Activated CD8-positive, alpha-beta memory T cell treated with anti-CD3 and anti-CD28 coated beads, Interleukin-2, amount 10 ng/mL, durations not matched to agents 7 days and 5 days (primary cell): Measurements from ENCODE around the gene ARPC5. TPM values are rescaled to one million over a fixed set of nuclear protein-coding genes. Genes with fewer than 3 reads are reported as not detected.

Source experiments
- ATAC-seq: fragments of 150-1000 bp; cut with Tn5 transposase; one replicate; pipeline ENCODE4 v1.10.0; 2021; ENCODE audit warnings: moderate library complexity
- CTCF ChIA-PET: fragments of 350-600 bp; sonication (Branson Sonifier 250); formaldehyde crosslinking; loops from one replicate; lab custom pipeline; 2021; ENCODE audit warnings: antibody characterized with exemption; lab: Charles Lee
- DNase-seq: peaks from one replicate; pipeline ENCODE4 v3.0.0-alpha.2; 2020
- H3K27ac Mint-ChIP-seq: one replicate; pipeline ENCODE4 v1.8.0; 2021; ENCODE audit warnings: mild to moderate bottlenecking, mixed read lengths
- H3K27me3 Mint-ChIP-seq: one replicate; pipeline ENCODE4 v1.8.0; 2021; ENCODE audit warnings: mixed read lengths
- H3K36me3 Mint-ChIP-seq: one replicate; pipeline ENCODE4 v1.8.0; 2021; ENCODE audit warnings: mild to moderate bottlenecking, mixed read lengths
- H3K4me1 Mint-ChIP-seq: one replicate; pipeline ENCODE4 v1.8.0; 2021; ENCODE audit warnings: mixed read lengths
- H3K4me3 Mint-ChIP-seq: one replicate; pipeline ENCODE4 v1.8.0; 2021; ENCODE audit warnings: mild to moderate bottlenecking, moderate library complexity, mixed read lengths
- H3K9me3 Mint-ChIP-seq: one replicate; pipeline ENCODE4 v1.8.0; 2022; ENCODE audit warnings: low read depth, mixed read lengths
- total RNA-seq, 2 experiments: library from RNA; stranded (reverse); gene quantifications; one replicate each; pipeline ENCODE4 v1.2.3, GENCODE V29; 2021

Gene ARPC5
- total RNA-seq, 2 experiments from 2014 or later, result 205 to 216 TPM

GRCh38 chr1:183586926-183587325, 48.7 kb downstream of the ARPC5 start:
- Mint-ChIP-seq H3K36me3 (no peaks in the 10 kb centered on the region), H3K9me3 (no peaks in the 10 kb centered on the region), H3K27ac (no peak overlapping the region), H3K4me3 (no peak overlapping the region), H3K27me3 (no peaks in the 10 kb centered on the region), H3K4me1 (peaks cover 36% of the 10 kb centered on the region)
- ATAC-seq, result no peak
- CTCF ChIA-PET, result interaction anchor here (0.6 kb wide), 1 partner anchor 19 kb away, joined by 3 read pairs; no protein-coding TSS in a partner anchor
- no peak for DNase-seq

GRCh38 chr1:183586455-183586854, 49.1 kb downstream of the ARPC5 start:
- DNase-seq (no peak), ATAC-seq (no peak)
- Mint-ChIP-seq H3K27me3 (no peaks in the 10 kb centered on the region), H3K4me3 (no peak overlapping the region), H3K27ac (no peak overlapping the region), H3K9me3 (no peaks in the 10 kb centered on the region), H3K4me1 (peaks cover 36% of the 10 kb centered on the region), H3K36me3 (no peaks in the 10 kb centered on the region)
- CTCF ChIA-PET, result interaction anchor here (1.5 kb wide), 1 partner anchor 117 kb away, joined by 3 read pairs; no protein-coding TSS in a partner anchor

DNA sequence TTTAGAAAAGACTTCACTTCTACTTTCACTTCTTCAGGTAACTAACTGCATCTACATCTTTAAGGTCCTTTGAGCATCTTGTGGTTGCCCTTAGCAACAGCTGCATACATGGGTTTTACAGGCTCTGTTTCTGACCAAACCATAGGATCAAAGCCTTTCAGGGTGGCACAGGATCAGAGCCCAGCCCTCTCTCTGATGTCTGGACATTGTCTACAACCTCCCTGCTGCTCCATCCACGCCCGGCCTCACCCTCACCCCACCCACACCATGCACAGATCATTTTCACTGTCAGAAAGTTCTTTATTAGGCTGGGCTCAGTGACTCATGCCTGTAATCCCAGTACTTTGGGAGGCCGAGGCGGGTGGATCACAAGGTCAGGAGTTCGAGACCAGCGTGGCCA, 50.5 kb downstream of the ARPC5 start:
- DNase-seq, result no peak
- H3K27ac Mint-ChIP-seq, result no peak overlapping the region

DNA sequence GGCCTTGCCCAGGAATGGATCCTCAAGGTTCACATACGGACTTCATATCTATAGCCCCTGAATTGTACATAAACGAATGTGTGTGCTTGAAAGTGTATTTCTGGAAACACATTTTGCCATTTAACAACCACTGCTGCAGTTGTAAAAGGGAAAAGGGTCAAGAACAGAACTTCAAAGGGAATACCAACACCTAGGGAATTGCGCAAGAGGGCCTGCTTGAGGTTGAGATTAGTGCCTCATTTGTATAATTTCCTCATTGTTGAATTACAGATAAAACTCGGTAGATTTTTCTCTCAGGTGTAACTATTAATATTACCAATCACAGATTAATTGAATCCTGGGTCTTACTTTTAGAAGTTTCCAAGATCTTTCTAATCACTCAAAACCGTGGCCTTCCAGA, 51.4 kb downstream of the ARPC5 start:
- Mint-ChIP-seq H3K36me3 (no peaks in the 10 kb centered on the region), H3K27me3 (no peaks in the 10 kb centered on the region), H3K27ac (no peak overlapping the region), H3K4me1 (peaks cover 28% of the 10 kb centered on the region), H3K9me3 (no peaks in the 10 kb centered on the region), H3K4me3 (no peak overlapping the region)
- ATAC-seq (no peak), DNase-seq (no peak)
- CTCF ChIA-PET, result no interaction called here

More for the DNA sequence above, 50.5 kb downstream of the ARPC5 start:
- no peak overlapping the region for H3K4me3 Mint-ChIP-seq
- CTCF ChIA-PET, result no interaction called here
- H3K4me1 Mint-ChIP-seq, result peaks cover 33% of the 10 kb centered on the region
- no peak for ATAC-seq
- no peaks in the 10 kb centered on the region for H3K27me3 Mint-ChIP-seq
- H3K9me3 Mint-ChIP-seq, result no peaks in the 10 kb centered on the region
- H3K36me3 Mint-ChIP-seq, result no peaks in the 10 kb centered on the region

GRCh38 chr1:183583466-183583865, 52.1 kb downstream of the ARPC5 start:
- Mint-ChIP-seq H3K9me3 (no peaks in the 10 kb centered on the region), H3K4me1 (peaks cover 23% of the 10 kb centered on the region), H3K27me3 (no peaks in the 10 kb centered on the region), H3K36me3 (no peaks in the 10 kb centered on the region), H3K4me3 (no peak overlapping the region), H3K27ac (no peak overlapping the region)
- ATAC-seq, result no peak
- DNase-seq, result no peak
- CTCF ChIA-PET, result no interaction called here

DNA sequence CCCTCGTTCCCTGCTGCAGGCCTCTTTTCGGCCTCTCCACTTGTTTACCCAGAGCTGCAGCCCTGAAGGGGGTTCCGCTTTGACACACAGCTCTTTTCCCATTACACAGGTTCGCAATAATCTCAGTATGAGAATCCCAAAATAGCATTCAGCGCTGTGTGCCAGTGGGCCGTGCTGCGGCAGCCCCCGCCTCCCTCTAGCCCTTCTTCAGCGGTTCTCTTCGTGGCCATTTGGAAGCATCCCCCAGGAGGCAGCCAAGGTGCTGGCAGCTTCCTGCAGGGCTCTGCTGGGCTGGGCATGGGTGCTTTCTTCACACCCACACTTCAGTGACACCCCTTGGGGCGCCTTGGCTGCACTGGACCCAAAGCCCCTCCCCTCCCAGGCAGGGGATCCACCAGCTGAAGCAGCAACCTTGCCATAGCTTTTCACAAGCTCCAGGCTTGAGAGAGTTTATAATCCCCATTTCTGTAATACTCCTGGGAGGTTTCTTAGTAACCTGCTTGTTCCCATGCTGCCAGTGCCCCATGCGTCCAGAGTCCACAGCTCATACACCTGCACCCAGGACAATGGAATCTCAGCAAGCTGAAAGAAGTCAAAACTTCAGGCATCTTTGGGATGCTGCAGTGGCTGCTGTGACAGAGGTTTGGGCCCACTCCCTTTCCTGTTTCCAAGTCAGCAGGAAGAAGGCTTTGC, 53.4 kb downstream of the ARPC5 start:
- CTCF ChIA-PET, result interaction anchor here (1.8 kb wide), 1 partner anchor 90 kb away, joined by 4 read pairs; no protein-coding TSS in a partner anchor
- DNase-seq (no peak), ATAC-seq (no peak)
- Mint-ChIP-seq H3K27ac (no peak overlapping the region), H3K9me3 (no peaks in the 10 kb centered on the region), H3K27me3 (no peaks in the 10 kb centered on the region), H3K4me3 (no peak overlapping the region), H3K4me1 (peaks cover 26% of the 10 kb centered on the region), H3K36me3 (no peaks in the 10 kb centered on the region)

DNA sequence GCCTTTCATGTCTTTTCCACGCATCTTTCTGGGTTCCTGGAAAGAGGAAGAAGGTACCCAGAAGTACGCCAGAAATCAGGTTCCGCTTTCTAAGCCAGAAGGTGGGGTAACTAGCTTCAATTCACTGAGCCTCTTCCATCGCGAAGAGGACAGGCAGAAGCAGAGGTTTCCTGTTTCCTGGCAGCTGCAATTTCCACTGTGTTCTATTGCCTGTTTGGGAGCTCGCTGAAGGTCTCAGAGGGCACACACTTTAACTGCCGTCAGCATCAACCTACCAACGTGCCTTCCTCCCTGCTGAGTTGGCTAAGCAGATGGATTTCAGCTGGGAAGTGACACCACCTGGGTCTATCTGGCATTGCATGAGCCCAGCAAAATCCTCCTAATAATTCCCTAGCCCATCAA, 55.3 kb downstream of the ARPC5 start:
- Mint-ChIP-seq H3K4me1 (peaks cover 26% of the 10 kb centered on the region), H3K27ac (peak overlapping the region; percentile 67), H3K36me3 (no peaks in the 10 kb centered on the region), H3K4me3 (no peak overlapping the region), H3K9me3 (no peaks in the 10 kb centered on the region), H3K27me3 (no peaks in the 10 kb centered on the region)
- peak; percentile 59 for ATAC-seq
- no peak for DNase-seq
- CTCF ChIA-PET, result interaction anchor here (0.7 to 3.1 kb wide), 3 partner anchors 10 to 54 kb away, joined by 3 to 10 read pairs (median 5); partner anchors contain the start of gene NCF2

- CTCF ChIA-PET, result interaction anchor here (0.6 to 3.1 kb wide), 3 partner anchors 11 to 349 kb away, joined by 4 to 10 read pairs (median 5); partner anchors contain the start of gene NCF2
- DNase-seq (no peak), ATAC-seq (no peak)
- H3K27ac Mint-ChIP-seq, result no peak overlapping the region
- H3K4me3 Mint-ChIP-seq, result no peak overlapping the region
- H3K4me1 Mint-ChIP-seq, result peaks cover 20% of the 10 kb centered on the region
- no peaks in the 10 kb centered on the region for H3K9me3 Mint-ChIP-seq
- peaks cover 1% of the 10 kb centered on the region for H3K36me3 Mint-ChIP-seq
- no peaks in the 10 kb centered on the region for H3K27me3 Mint-ChIP-seq
Measured at GRCh38 chr1:183578856-183579255, 56.7 kb downstream of the ARPC5 start.

DNA sequence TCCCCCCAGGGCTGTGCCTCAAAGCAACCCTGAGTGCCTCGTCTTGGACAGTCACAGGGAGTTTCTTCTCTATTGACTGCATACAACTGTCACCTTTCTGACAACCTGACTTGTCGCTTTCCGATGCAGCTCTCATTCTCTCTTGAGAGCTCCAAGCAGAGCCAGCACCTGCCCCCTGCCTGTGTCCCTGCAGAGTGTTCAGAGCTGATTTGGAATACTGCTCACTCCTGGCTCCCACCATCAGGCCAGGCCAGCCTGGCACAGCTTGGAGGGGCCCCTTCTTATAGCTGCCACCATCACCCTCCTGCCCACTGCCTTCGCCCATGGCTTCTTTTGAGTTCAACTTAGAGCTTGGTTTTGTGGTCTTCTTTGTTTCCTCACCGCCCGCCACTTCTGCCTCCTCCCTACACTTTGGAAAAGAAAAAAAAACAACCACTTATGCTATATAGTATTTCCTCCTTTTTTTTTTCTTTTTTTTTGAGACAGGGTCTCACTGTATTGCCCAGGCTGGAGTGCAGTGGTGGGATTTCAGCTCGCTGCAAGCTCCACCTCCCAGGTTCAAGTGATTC, 57.6 kb downstream of the ARPC5 start:
- H3K27ac Mint-ChIP-seq, result no peak overlapping the region
- H3K36me3 Mint-ChIP-seq, result peaks cover 1% of the 10 kb centered on the region
- CTCF ChIA-PET, result interaction anchor here (1.2 to 1.6 kb wide), 3 partner anchors 13 to 42 kb away, joined by 3 read pairs; no protein-coding TSS in a partner anchor

DNA sequence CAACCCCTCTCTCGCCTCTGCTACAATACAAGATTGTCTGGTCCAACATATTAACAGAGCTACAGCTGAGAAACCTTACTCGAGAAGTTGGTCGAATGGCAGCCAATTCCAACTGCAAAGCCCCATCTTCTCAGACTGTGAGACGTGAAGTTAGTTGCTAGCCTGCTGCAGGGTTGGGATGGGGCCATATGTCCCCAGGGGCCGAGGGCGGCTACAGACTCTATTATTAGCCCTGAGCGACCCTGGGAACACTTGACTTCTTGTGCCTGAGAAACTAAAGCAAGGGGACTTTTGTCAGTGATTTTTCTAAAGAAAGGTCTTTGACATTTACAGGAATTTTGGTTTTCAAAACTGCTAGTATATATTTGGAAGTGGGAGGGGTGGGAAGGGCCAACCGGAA, 59.0 kb downstream of the ARPC5 start:
- no peak for ATAC-seq
- no peak overlapping the region for H3K4me3 Mint-ChIP-seq

More for the DNA sequence above, 57.6 kb downstream of the ARPC5 start:
- peaks cover 20% of the 10 kb centered on the region for H3K4me1 Mint-ChIP-seq
- H3K9me3 Mint-ChIP-seq, result no peaks in the 10 kb centered on the region
- H3K27me3 Mint-ChIP-seq, result no peaks in the 10 kb centered on the region
- DNase-seq (no peak), ATAC-seq (no peak)
- no peak overlapping the region for H3K4me3 Mint-ChIP-seq

GRCh38 chr1:183575606-183576005, 60.0 kb downstream of the ARPC5 start:
- Mint-ChIP-seq H3K4me3 (no peak overlapping the region), H3K27ac (no peak overlapping the region), H3K27me3 (no peaks in the 10 kb centered on the region), H3K36me3 (peaks cover 1% of the 10 kb centered on the region), H3K4me1 (peaks cover 17% of the 10 kb centered on the region), H3K9me3 (no peaks in the 10 kb centered on the region)
- CTCF ChIA-PET, result no interaction called here
- ATAC-seq, result no peak
- no peak for DNase-seq

More for the DNA sequence above, 59.0 kb downstream of the ARPC5 start:
- no peak for DNase-seq
- H3K9me3 Mint-ChIP-seq, result no peaks in the 10 kb centered on the region
- H3K4me1 Mint-ChIP-seq, result peaks cover 20% of the 10 kb centered on the region
- H3K27me3 Mint-ChIP-seq, result no peaks in the 10 kb centered on the region
- CTCF ChIA-PET, result no interaction called here
- no peak overlapping the region for H3K27ac Mint-ChIP-seq
- peaks cover 1% of the 10 kb centered on the region for H3K36me3 Mint-ChIP-seq

- DNase-seq (no peak), ATAC-seq (no peak)
- H3K4me1 Mint-ChIP-seq, result peaks cover 1% of the 10 kb centered on the region
- H3K36me3 Mint-ChIP-seq, result peaks cover 1% of the 10 kb centered on the region
- no peak overlapping the region for H3K4me3 Mint-ChIP-seq
- no peaks in the 10 kb centered on the region for H3K27me3 Mint-ChIP-seq
- CTCF ChIA-PET, result no interaction called here
- no peaks in the 10 kb centered on the region for H3K9me3 Mint-ChIP-seq
- H3K27ac Mint-ChIP-seq, result no peak overlapping the region
Measured at GRCh38 chr1:183572721-183573120, 62.9 kb downstream of the ARPC5 start.

GRCh38 chr1:183571678-183572268, 63.8 kb downstream of the ARPC5 start:
- Mint-ChIP-seq H3K4me1 (peaks cover 6% of the 10 kb centered on the region), H3K36me3 (peaks cover 2% of the 10 kb centered on the region), H3K27ac (no peak overlapping the region), H3K9me3 (no peaks in the 10 kb centered on the region), H3K4me3 (no peak overlapping the region), H3K27me3 (no peaks in the 10 kb centered on the region)
- no peak for DNase-seq
- CTCF ChIA-PET, result no interaction called here
- no peak for ATAC-seq
